HG03066 (cell line): ENCODE data around the gene COL4A1.

Experiments
- ATAC-seq: cut with Tn5 transposase; IDR thresholded peaks from one replicate; pipeline ENCODE4 v1.9.1; 2021; ENCODE audit warnings: low read depth; ENCODE audit not compliant: unreplicated experiment

COL4A1 gene

GRCh38 chr13:110107568-110108347 is 199.2 kb downstream of the COL4A1 start:
- no peak for ATAC-seq

GRCh38 chr13:110106726-110107125 is 200.2 kb downstream of the COL4A1 start:
- ATAC-seq, result no peak

GRCh38 chr13:110105136-110105535 is 201.8 kb downstream of the COL4A1 start:
- no peak for ATAC-seq

GRCh38 chr13:110103534-110103933 is 203.4 kb downstream of the COL4A1 start:
- no peak for ATAC-seq

GRCh38 chr13:110103026-110103425 is 203.9 kb downstream of the COL4A1 start:
- no peak for ATAC-seq

- no peak for ATAC-seq
Observed at GRCh38 chr13:110102053-110102452, 204.9 kb downstream of the COL4A1 start.

GRCh38 chr13:110099922-110100321 is 207.0 kb downstream of the COL4A1 start:
- ATAC-seq, result no peak
